Measurements from ENCODE around the gene GNAZ.
A peak's percentile ranks its signal among the peaks of the same experiment; 100 is the strongest.

The GNAZ gene

DNA sequence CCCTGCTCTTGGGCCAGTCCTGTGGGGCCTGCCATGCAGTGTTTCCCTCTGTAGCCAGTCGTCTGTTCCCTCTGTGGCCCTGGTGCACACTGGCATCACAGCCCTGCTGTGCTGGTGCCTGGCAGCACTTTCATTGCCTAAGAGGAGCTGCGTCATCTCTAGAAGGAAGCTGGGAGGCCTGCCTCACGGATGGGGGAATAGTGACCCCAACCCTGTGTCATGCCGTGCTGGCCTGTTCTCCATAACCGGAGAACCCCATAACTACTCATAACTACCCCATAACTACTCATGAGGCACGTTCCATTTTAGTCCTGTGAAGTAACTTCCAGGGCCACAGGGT is 88.9 kb downstream of the GNAZ start:
- no peak for DNase-seq

GRCh38 chr22:23161029-23161428 is 90.7 kb downstream of the GNAZ start:
- no peak for DNase-seq

GRCh38 chr22:23161574-23161973 is 91.3 kb downstream of the GNAZ start:
- DNase-seq: no peak

GRCh38 chr22:23163665-23164064 is 93.3 kb downstream of the GNAZ start:
- no peak for DNase-seq

GRCh38 chr22:23164091-23164490 is 93.8 kb downstream of the GNAZ start:
- no peak for DNase-seq

DNA sequence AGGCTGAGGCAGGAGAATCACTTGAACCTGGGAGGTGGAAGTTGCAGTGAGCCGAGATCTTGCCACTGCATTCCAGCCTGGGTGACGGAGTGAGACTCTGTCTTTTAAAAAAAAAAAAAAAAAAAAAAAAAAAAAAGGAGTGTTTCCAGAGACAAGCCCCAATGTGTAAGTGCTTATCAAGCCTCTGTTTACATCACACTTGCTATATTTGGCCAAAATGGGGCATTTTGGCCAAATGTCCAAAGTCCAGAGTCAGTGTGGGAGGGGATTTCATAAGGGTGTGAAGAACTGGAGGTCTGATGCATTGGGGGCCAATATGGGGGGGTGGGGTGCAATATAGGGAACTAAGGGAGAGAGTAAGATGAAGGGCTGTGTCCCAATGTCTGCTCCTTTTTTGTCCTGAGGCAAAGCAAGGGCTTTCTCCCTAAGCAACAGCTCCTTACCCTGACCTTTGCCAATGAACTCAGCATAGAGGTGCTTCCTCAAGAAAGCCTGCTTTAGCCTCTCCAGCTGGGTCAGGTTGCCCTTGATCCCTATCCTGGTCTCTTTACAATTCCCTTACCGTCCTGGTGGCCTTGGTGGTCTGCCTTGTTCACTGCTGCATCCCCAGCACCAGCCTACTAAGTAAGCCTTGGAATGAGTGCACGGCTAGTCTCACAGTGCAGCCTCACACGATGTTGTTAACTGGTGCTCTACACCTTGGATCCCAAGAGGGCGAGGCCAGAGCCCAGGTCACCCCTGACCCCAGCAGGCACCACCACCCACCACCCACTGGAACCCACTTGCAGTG is 95.9 kb downstream of the GNAZ start:
- no peak for DNase-seq

- DNase-seq: peak; percentile 48
Observed at GRCh38 chr22:23166841-23167616, 96.7 kb downstream of the GNAZ start.

DNA sequence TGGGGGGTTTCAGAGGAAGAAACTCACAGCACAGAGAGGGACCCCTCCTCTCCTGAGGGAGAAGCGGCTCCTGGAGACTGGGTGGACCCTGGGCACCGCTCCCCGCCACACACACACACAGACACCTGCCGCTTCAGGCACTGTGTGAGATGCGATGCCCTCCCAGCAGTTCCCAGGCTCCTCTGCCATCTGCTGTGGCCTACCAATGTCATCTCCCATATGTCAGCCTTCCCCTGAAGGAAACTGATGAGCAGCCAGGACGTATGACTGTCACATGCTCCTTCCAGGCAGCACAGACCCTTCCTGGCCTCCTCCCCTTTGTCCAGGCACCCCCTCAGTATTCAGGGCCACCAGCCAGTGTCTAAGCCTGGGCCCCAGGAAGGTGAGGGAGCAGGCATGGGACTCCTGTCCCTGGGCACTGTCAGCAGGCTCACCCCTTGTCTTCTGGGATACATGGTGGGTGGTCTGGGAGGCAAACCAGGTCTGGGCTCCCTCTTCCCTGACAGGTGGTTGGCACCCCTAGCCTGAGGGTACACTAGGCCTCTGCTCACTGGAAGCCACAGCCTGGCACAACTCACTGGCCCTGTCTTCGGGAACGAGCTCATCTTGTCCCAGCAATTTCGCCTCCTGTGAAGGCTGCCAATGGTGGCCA is 98.2 kb downstream of the GNAZ start:
- DNase-seq: no peak

DNA sequence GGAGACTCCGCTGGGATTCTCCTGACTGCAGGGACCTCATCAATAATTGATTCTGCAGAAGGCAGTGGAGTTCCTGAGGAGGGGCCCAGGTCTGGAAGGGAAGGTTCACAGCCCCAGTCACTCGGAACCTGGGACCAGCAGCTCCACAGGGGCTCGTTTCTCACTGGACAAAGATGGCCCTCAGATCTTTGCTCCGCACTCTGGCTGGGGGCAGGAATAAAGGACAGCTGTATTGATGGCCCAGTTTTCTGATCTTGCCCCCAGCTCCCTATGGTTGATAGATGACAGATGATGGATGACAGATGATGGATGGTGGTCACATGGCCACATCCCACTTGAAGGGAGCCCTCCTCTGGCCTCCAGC is 98.7 kb downstream of the GNAZ start:
- no peak for DNase-seq
